Endothelial cell (in vitro differentiated cells): ENCODE results near the gene PLEKHH1. TPM values are rescaled to one million over a fixed set of nuclear protein-coding genes. Genes with fewer than 3 reads are reported as not detected.
A peak's percentile ranks its signal among the peaks of the same experiment; 100 is the strongest.

Experiments
- DNase-seq: peaks from one replicate; pipeline ENCODE4 v3.0.0; 2021; ENCODE audit warnings: low spot score
- H3K27ac Mint-ChIP-seq: one replicate; pipeline ENCODE4 v1.8.0; 2021; ENCODE audit warnings: mixed read lengths, inconsistent platforms; ENCODE audit not compliant: unreplicated experiment
- H3K27me3 Mint-ChIP-seq: one replicate; pipeline ENCODE4 v1.8.0; 2021; ENCODE audit warnings: mild to moderate bottlenecking, moderate library complexity, mixed read lengths, inconsistent platforms; ENCODE audit not compliant: unreplicated experiment
- H3K36me3 Mint-ChIP-seq: one replicate; pipeline ENCODE4 v1.8.0; 2021; ENCODE audit warnings: mild to moderate bottlenecking, low read depth, mixed read lengths, inconsistent platforms; ENCODE audit not compliant: unreplicated experiment
- H3K4me1 Mint-ChIP-seq: one replicate; pipeline ENCODE4 v1.8.0; 2021; ENCODE audit warnings: mild to moderate bottlenecking, mixed read lengths, inconsistent platforms; ENCODE audit not compliant: unreplicated experiment
- H3K4me3 Mint-ChIP-seq: one replicate; pipeline ENCODE4 v1.8.0; 2021; ENCODE audit warnings: mild to moderate bottlenecking, mixed read lengths, inconsistent platforms; ENCODE audit not compliant: unreplicated experiment
- H3K9me3 Mint-ChIP-seq: one replicate; pipeline ENCODE4 v1.8.0; 2021; ENCODE audit warnings: mixed read lengths, inconsistent platforms; ENCODE audit not compliant: unreplicated experiment
- total RNA-seq: library from RNA; stranded (reverse); fragmentation: NEBNext Ultra II Directional; extraction: Animal tissue kit (Norgen Biotek cat#: 25700); gene quantifications from one replicate; pipeline ENCODE4 v1.2.1, GENCODE V29; 2021; ENCODE audit not compliant: unreplicated experiment
- TF ChIP-seq, protein P1 (sequence below): fragments of 200-600 bp; sonication (generic); IDR thresholded peaks from one replicate; pipeline ENCODE4 v1.5.0; 2021; ENCODE audit warnings: antibody characterized with exemption; ENCODE audit not compliant: unreplicated experiment

PLEKHH1 gene
- total RNA-seq, 1 donor from 2014 or later: 9.5 TPM

DNA sequence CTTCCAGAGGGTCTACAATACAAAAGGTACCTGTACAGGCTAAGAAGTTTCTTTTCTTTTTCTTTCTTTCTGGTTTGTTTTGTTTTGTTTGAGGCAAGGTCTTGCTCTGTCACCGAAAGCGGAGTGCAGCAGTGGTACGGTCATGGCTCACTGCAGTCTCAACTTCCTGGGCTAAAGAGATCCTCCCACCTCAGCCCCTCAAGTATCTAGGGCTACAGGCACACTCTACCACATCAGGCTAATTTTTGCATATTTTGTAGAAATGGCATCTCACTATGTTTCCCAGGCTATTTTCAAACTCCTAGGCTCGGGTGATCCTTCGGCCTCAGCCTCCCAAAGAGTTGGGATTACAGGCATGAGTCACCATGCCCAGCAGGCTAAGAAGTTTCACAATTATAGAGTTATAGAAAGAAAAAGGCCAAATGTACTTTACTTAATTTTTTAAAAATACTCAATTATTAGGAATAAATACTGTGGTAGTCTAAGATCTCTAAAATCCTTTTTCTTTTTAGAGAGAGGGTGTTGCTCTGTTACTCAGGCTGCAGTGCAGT is 70.0 kb downstream of the PLEKHH1 start:
- DNase-seq: no peak
- TF ChIP-seq, protein P1, sequence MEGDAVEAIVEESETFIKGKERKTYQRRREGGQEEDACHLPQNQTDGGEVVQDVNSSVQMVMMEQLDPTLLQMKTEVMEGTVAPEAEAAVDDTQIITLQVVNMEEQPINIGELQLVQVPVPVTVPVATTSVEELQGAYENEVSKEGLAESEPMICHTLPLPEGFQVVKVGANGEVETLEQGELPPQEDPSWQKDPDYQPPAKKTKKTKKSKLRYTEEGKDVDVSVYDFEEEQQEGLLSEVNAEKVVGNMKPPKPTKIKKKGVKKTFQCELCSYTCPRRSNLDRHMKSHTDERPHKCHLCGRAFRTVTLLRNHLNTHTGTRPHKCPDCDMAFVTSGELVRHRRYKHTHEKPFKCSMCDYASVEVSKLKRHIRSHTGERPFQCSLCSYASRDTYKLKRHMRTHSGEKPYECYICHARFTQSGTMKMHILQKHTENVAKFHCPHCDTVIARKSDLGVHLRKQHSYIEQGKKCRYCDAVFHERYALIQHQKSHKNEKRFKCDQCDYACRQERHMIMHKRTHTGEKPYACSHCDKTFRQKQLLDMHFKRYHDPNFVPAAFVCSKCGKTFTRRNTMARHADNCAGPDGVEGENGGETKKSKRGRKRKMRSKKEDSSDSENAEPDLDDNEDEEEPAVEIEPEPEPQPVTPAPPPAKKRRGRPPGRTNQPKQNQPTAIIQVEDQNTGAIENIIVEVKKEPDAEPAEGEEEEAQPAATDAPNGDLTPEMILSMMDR: no peak
- Mint-ChIP-seq H3K36me3 (peaks cover 6% of the 10 kb centered on the region), H3K4me3 (no peak overlapping the region), H3K27ac (no peak overlapping the region), H3K27me3 (peaks cover 1% of the 10 kb centered on the region), H3K4me1 (peaks cover 6% of the 10 kb centered on the region), H3K9me3 (no peaks in the 10 kb centered on the region)

- H3K4me3 Mint-ChIP-seq: no peak overlapping the region
- no peak for DNase-seq
- H3K36me3 Mint-ChIP-seq: no peaks in the 10 kb centered on the region
- H3K27me3 Mint-ChIP-seq: peaks cover 2% of the 10 kb centered on the region
- no peaks in the 10 kb centered on the region for H3K9me3 Mint-ChIP-seq
- H3K4me1 Mint-ChIP-seq: no peaks in the 10 kb centered on the region
- TF ChIP-seq, protein P1: no peak
- H3K27ac Mint-ChIP-seq: no peak overlapping the region
These were observed 74.6 kb downstream of the PLEKHH1 start for GRCh38 chr14:67607646-67608045.

DNA sequence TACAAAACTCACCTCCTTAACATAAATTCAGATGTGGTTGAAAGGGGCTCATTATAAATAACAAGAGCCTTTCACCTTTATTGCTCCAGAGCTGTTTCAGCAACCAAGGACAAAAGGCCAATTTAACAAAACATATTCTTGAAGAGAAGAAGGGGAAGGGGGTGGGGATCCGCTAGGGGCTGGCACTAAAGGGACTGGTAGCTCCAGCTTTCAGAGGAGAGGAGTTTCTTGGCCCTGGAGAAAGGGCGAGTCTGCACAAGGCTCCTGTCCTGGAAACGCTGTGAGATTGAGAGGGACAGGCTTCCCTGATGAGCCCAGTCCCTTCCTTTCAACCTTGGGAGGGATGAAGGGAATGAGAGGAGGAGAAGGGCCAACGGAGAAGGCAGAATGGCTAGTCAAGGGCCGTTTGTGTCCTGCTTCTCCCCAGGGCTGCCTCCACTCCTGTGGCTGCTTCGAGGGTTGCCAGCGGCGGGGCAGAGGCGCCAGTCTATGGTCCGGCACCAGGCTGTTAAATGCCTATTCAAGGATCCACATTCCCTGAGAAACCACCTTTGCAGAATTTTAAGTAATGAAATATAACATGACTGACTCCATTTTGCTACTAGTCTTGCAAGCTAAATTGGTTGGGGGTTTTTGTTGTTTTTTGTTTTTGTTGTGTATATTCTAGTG is 76.7 kb downstream of the PLEKHH1 start:
- Mint-ChIP-seq H3K4me3 (no peak overlapping the region), H3K4me1 (no peaks in the 10 kb centered on the region), H3K9me3 (no peaks in the 10 kb centered on the region), H3K27ac (no peak overlapping the region), H3K27me3 (peaks cover 5% of the 10 kb centered on the region), H3K36me3 (no peaks in the 10 kb centered on the region)
- TF ChIP-seq, protein P1: no peak
- no peak for DNase-seq

DNA sequence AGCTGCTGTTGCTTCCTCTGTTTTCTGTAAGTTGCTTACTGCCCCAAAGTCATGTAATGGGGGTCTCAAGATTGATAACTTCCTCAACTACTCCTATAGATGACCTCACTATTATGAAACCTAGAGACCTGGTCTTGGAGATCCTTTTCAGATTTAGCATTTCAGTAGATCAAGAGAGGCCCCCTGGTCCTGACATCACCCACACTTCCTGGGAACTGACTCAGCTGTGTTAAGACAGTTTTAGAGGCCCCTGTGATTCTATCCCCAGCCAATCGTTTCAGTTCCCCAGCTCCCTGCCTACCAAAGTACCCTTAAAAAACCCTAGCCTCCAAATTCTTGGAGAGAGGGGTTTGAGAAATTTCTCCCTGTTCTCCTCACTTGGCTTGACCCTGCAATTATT is 77.4 kb downstream of the PLEKHH1 start:
- Mint-ChIP-seq H3K27ac (no peak overlapping the region), H3K36me3 (no peaks in the 10 kb centered on the region), H3K4me1 (no peaks in the 10 kb centered on the region), H3K27me3 (peaks cover 5% of the 10 kb centered on the region), H3K9me3 (no peaks in the 10 kb centered on the region), H3K4me3 (no peak overlapping the region)
- TF ChIP-seq, protein P1: no peak
- no peak for DNase-seq

DNA sequence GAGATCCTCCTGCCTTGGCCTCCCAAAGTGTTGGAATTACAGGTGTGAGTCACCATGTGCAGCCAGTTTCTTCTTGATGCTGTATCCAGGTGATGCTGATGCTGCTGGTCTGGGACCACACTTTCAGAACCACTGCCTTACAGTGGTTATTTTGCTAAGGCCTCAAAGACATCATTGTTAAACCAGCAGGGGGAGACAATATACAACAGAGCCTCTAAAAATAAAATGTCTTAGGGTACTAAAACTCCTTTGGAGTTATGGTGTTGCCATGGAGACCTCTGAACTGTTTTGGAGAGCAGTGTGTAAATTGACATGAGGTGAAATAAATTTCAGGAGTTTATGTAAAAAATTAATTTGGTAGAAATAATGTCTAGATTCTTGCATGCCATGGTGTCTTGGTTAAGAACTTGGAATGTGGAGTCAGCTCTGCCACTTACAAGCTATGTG is 85.5 kb downstream of the PLEKHH1 start:
- Mint-ChIP-seq H3K27me3 (peaks cover 15% of the 10 kb centered on the region), H3K4me3 (peak overlapping the region; percentile 72), H3K36me3 (no peaks in the 10 kb centered on the region), H3K4me1 (peaks cover 35% of the 10 kb centered on the region), H3K27ac (peak overlapping the region; percentile 98), H3K9me3 (no peaks in the 10 kb centered on the region)
- TF ChIP-seq, protein P1: peak; percentile 75
- DNase-seq: peak; percentile 17
